Neural cell (in vitro differentiated cells): ENCODE measurements around the gene TSTD1. TPM values are rescaled to one million over a fixed set of nuclear protein-coding genes. Genes with fewer than 3 reads are reported as not detected.
"Not testable (repeated sequence)": the region's sequence is repeated elsewhere in the genome, so short reads cannot be mapped to it uniquely, and the experiment has no call there.

Source experiments
- H2AFZ ChIP-seq: fragments of 200-600, 300-800 bp; sonication (generic), shearing (Covaris generic); 2 replicates; pipeline ENCODE4 v1.6.0; 2014; ENCODE audit warnings: low read depth, mild to moderate bottlenecking, antibody characterized with exemption, low read length, moderate library complexity
- H3F3A ChIP-seq: fragments of 200-600 bp; shearing (Covaris generic); 2 replicates; pipeline ENCODE4 v1.6.1; 2016; ENCODE audit warnings: mild to moderate bottlenecking, moderate library complexity, mixed read lengths, antibody characterized with exemption, low read length; ENCODE audit not compliant: insufficient read depth, poor library complexity, severe bottlenecking
- H3K27ac ChIP-seq: fragments of 200-600, 300-800 bp; sonication (generic), shearing (Covaris generic); 2 replicates; pipeline ENCODE4 v1.5.1; 2014; ENCODE audit warnings: mild to moderate bottlenecking, low read length, moderate library complexity
- H3K27me3 ChIP-seq: fragments of 300-800, 200-600 bp; sonication (generic), shearing (Covaris generic); 2 replicates; pipeline ENCODE4 v1.6.0; 2014; ENCODE audit warnings: mild to moderate bottlenecking, low read depth, low read length, moderate library complexity; ENCODE audit not compliant: insufficient read depth
- H3K36me3 ChIP-seq: fragments of 300-800, 200-600 bp; sonication (generic), shearing (Covaris generic); 2 replicates; pipeline ENCODE4 v1.5.1; 2014; ENCODE audit warnings: mild to moderate bottlenecking, antibody characterized with exemption, low read length, moderate library complexity; ENCODE audit not compliant: insufficient read depth
- H3K4me2 ChIP-seq: fragments of 300-800, 200-600 bp; sonication (generic), shearing (Covaris generic); 2 replicates; pipeline ENCODE4 v1.6.0; 2014; ENCODE audit warnings: mild to moderate bottlenecking, low read length
- H3K4me3 ChIP-seq: fragments of 300-800, 200-600 bp; sonication (generic), shearing (Covaris generic); 2 replicates; pipeline ENCODE4 v1.5.1; 2014; ENCODE audit warnings: mild to moderate bottlenecking, low read length, moderate library complexity
- H3K79me2 ChIP-seq: fragments of 200-600 bp; shearing (Covaris generic); replicated peaks from 2 replicates; pipeline ENCODE4 v1.6.0; 2014; ENCODE audit warnings: mild to moderate bottlenecking, low read length, moderate library complexity; ENCODE audit not compliant: insufficient read depth
- H3K9ac ChIP-seq: fragments of 300-800, 200-600 bp; sonication (generic), shearing (Covaris generic); 2 replicates; pipeline ENCODE4 v1.6.1; 2016; ENCODE audit warnings: mild to moderate bottlenecking, low read length, mixed read lengths
- H3K9me2 ChIP-seq: fragments of 200-600 bp; shearing (Covaris generic); 2 replicates; pipeline ENCODE4 v1.6.1; 2016; ENCODE audit warnings: mild to moderate bottlenecking, low read length, mixed read lengths; ENCODE audit not compliant: insufficient read depth
- H3K9me3 ChIP-seq: fragments of 200-600, 300-800 bp; sonication (generic), shearing (Covaris generic); 2 replicates; pipeline ENCODE4 v1.6.1; 2016; ENCODE audit warnings: mild to moderate bottlenecking, mixed run types, low read length, moderate library complexity, mixed read lengths
- H4K20me1 ChIP-seq: fragments of 200-600 bp; shearing (Covaris generic); 2 replicates; pipeline ENCODE4 v1.6.1; 2016; ENCODE audit warnings: mild to moderate bottlenecking, mixed run types; ENCODE audit not compliant: insufficient read depth
- EP300 ChIP-seq: fragments of 450-650 bp; conservative IDR thresholded peaks from 2 replicates; pipeline ENCODE4 v1.6.1; 2014; ENCODE audit warnings: antibody characterized with exemption, mild to moderate bottlenecking, moderate library complexity; ENCODE audit not compliant: poor library complexity, severe bottlenecking
- EZH2 ChIP-seq: fragments of 200-600, 300-800 bp; shearing (Covaris generic), sonication (generic); IDR thresholded peaks from 2 replicates; pipeline ENCODE4 v1.6.1; 2014; ENCODE audit warnings: antibody characterized with exemption, low read length, borderline replicate concordance, mild to moderate bottlenecking; ENCODE audit not compliant: insufficient read depth, poor library complexity, severe bottlenecking
- MXI1 ChIP-seq: fragments of 450-650 bp; conservative IDR thresholded peaks from 2 replicates; pipeline ENCODE4 v1.6.1; 2014; ENCODE audit warnings: antibody characterized with exemption, mild to moderate bottlenecking; ENCODE audit not compliant: poor library complexity, severe bottlenecking
- POLR2AphosphoS5 ChIP-seq: IDR thresholded peaks from 2 replicates; pipeline ENCODE4 v1.6.1; 2012
- RAD21 ChIP-seq: fragments of 450-650 bp; conservative IDR thresholded peaks from 2 replicates; pipeline ENCODE4 v1.6.1; 2014; ENCODE audit warnings: antibody characterized with exemption, mild to moderate bottlenecking, moderate library complexity
- REST ChIP-seq: IDR thresholded peaks from 2 replicates; pipeline ENCODE4 v1.6.1; 2012; ENCODE audit warnings: borderline replicate concordance
- SMC3 ChIP-seq: fragments of 450-650 bp; conservative IDR thresholded peaks from 2 replicates; pipeline ENCODE4 v1.6.1; 2014; ENCODE audit warnings: antibody characterized with exemption, mild to moderate bottlenecking, moderate library complexity; ENCODE audit not compliant: poor library complexity
- TAF1 ChIP-seq: IDR thresholded peaks from 2 replicates; pipeline ENCODE4 v1.6.1; 2012; ENCODE audit warnings: low read depth
- polyA plus RNA-seq: library from polyadenylated mRNA; depleted of rRNA; stranded (reverse); fragments of >200 nt; gene quantifications from 2 replicates; pipeline ENCODE4 v1.2.3, GENCODE V29; 2014
- TF ChIP-seq, protein P1 (sequence below): fragments of 450-650 bp; IDR thresholded peaks from 2 replicates; pipeline ENCODE4 v1.5.1; 2014; ENCODE audit warnings: antibody characterized with exemption, mild to moderate bottlenecking, moderate library complexity; ENCODE audit not compliant: poor library complexity, severe bottlenecking

TSTD1 gene
- polyA plus RNA-seq, 1 donor from 2014 or later, result 63.5 TPM

GRCh38 chr1:161032409-161032808 lies 6.4 kb downstream of the TSTD1 start:
- no peaks in the 10 kb centered on the region for H3K9me2 ChIP-seq
- H3K9ac ChIP-seq, result no peak overlapping the region
- no peak overlapping the region for H2AFZ ChIP-seq
- H3K9me3 ChIP-seq, result no peaks in the 10 kb centered on the region
- H3K4me2 ChIP-seq, result no peak overlapping the region
- H4K20me1 ChIP-seq, result no peaks in the 10 kb centered on the region
- no peaks in the 10 kb centered on the region for H3K27me3 ChIP-seq
- no peak overlapping the region for H3K4me3 ChIP-seq
- TF ChIP-seq EP300 (no peak), MXI1 (no peak), TAF1 (no peak), POLR2AphosphoS5 (no peak), RAD21 (no peak), SMC3 (no peak), REST (no peak)
- TF ChIP-seq, protein P1, sequence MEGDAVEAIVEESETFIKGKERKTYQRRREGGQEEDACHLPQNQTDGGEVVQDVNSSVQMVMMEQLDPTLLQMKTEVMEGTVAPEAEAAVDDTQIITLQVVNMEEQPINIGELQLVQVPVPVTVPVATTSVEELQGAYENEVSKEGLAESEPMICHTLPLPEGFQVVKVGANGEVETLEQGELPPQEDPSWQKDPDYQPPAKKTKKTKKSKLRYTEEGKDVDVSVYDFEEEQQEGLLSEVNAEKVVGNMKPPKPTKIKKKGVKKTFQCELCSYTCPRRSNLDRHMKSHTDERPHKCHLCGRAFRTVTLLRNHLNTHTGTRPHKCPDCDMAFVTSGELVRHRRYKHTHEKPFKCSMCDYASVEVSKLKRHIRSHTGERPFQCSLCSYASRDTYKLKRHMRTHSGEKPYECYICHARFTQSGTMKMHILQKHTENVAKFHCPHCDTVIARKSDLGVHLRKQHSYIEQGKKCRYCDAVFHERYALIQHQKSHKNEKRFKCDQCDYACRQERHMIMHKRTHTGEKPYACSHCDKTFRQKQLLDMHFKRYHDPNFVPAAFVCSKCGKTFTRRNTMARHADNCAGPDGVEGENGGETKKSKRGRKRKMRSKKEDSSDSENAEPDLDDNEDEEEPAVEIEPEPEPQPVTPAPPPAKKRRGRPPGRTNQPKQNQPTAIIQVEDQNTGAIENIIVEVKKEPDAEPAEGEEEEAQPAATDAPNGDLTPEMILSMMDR, result no peak
- H3K79me2 ChIP-seq, result no peaks in the 10 kb centered on the region
- H3K36me3 ChIP-seq, result no peaks in the 10 kb centered on the region
- no peak overlapping the region for H3K27ac ChIP-seq
- peaks cover 4% of the 10 kb centered on the region for H3F3A ChIP-seq

DNA sequence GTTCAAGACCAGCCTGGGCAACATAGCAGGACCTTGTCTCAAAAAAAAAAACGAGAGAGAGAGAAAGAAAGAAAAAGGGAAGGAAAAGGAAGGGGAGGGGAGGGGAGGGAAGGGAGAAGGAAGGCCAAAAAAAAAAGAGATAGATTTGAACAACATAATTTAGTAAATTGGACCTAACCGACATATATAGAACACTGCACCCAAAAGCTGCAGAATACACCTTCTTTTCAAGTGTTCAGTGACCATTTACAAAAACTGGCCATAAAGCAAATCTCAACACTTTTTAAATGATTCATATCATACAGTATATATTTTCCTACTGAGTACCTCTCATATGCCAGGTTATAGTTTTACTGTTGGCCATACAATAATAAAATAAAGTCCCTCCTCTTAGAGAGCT lies 6.9 kb downstream of the TSTD1 start:
- no peaks in the 10 kb centered on the region for H4K20me1 ChIP-seq
- H3K9me3 ChIP-seq, result no peaks in the 10 kb centered on the region
- no peak overlapping the region for H3K9ac ChIP-seq
- H3K27me3 ChIP-seq, result no peaks in the 10 kb centered on the region
- no peak overlapping the region for H2AFZ ChIP-seq
- no peaks in the 10 kb centered on the region for H3K9me2 ChIP-seq
- H3F3A ChIP-seq, result no peaks in the 10 kb centered on the region
- no peak for TF ChIP-seq REST
- no peak for TF ChIP-seq POLR2AphosphoS5
- TF ChIP-seq MXI1, result no peak
- TF ChIP-seq SMC3, result no peak
- TF ChIP-seq TAF1, result no peak
- TF ChIP-seq EZH2, result no peak
- no peak for TF ChIP-seq EP300
- no peak overlapping the region for H3K27ac ChIP-seq
- no peak overlapping the region for H3K4me2 ChIP-seq
- no peak overlapping the region for H3K4me3 ChIP-seq
- no peaks in the 10 kb centered on the region for H3K36me3 ChIP-seq
- H3K79me2 ChIP-seq, result no peaks in the 10 kb centered on the region

GRCh38 chr1:161029466-161029865 lies 9.3 kb downstream of the TSTD1 start:
- H4K20me1 ChIP-seq, H3K36me3 ChIP-seq, H3K79me2 ChIP-seq, H3K9me2 ChIP-seq, H3K4me2 ChIP-seq, H3K9ac ChIP-seq, H3K4me3 ChIP-seq, H3K27me3 ChIP-seq, H3K27ac ChIP-seq, H3F3A ChIP-seq, H2AFZ ChIP-seq, H3K9me3 ChIP-seq: not testable (repeated sequence)

DNA sequence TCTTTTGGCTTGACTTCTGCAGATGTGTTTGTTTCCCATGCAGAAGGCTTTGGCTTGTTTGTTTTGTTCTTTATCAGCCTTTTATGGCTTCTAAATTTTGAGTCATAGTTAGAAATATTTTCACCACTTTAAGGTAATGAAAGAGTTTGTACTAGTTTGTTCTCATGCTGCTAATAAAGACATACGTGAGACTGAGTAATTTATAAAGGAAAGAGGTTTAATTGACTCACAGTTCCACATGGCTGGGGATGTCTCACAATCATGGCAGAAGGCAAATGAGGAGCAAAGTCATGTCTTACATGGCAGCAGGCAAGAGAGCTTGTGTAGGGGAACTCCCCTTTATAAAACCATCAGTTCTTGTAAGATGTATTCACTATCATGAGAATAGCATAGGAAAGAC lies 11.8 kb downstream of the TSTD1 start:
- H3K27ac ChIP-seq, H3K27me3 ChIP-seq, H2AFZ ChIP-seq, H3K79me2 ChIP-seq, H3K9me3 ChIP-seq, H3K9me2 ChIP-seq, H3K4me3 ChIP-seq, H3K4me2 ChIP-seq, H4K20me1 ChIP-seq, H3K36me3 ChIP-seq, H3F3A ChIP-seq, H3K9ac ChIP-seq: not testable (repeated sequence)
